ENCODE data around the gene PHACTR4. TPM values are rescaled to one million over a fixed set of nuclear protein-coding genes. Genes with fewer than 3 reads are reported as not detected.

PHACTR4 gene
- total RNA-seq (10 to 100 TPM; 13.6 to 30.5 (median 19.0) TPM), polyA plus RNA-seq (10 to 100 TPM; 15.9 to 28.8 TPM)
- long read RNA-seq, donor 1, full-length matches to known transcripts = 1 of 6 reads
- long read RNA-seq, donor 1, partial matches to known transcripts = 1 of 6 reads
- long read RNA-seq, donor 1, other reads (novel, unspliced or antisense) = 4 of 6 reads
- long read RNA-seq, donor 2, partial matches to known transcripts = 6 of 11 reads
- long read RNA-seq, donor 2, other reads (novel, unspliced or antisense) = 4 of 11 reads
- long read RNA-seq, donor 3, full-length matches to known transcripts = 1 of 4 reads
- long read RNA-seq, donor 3, partial matches to known transcripts = 1 of 4 reads
- long read RNA-seq, donor 3, other reads (novel, unspliced or antisense) = 2 of 4 reads

DNA sequence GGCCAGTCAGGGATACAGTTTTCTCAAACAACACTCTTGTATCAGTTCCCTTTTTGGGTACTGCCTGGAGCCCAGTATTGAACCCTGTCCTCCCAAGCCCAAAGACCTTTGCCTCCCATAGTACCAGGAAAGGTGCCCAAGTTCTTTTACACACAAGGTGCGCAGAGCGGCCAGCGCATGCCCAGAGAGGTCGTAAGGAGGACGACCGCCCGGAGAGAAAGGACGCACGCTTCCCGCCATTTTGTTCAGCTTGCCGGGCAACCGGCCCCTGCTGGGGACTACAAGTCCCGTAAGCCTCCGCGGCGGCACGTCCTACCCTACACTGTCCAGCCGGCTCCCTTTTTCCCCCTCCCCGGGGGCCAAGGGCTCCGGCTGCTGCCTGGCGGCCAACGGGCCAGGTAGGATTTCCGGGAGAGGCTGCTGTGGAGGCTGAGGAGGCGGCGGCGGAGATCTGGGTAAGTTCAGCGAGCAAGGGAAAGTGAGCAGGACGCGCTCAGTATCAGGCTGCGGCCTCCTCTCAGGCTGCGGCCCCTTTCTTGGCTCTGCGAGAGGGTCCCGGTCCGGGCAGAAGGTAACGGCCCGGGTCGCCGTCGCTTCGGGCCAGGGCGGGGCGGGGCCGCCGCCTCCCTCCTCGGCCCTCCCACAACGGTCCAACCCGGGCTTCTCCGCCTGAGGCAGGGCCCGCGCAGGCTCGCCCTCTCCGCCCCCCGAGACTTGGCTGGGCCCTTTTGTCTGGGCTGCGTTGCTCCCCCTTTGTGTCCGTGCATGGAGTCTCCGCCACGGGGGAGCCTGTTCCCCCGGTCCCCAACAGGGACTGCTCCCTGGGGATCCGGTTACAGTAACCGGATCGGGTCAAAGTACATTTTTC, at the start of gene PHACTR4:
TSS of gene PHACTR4 (plus strand) at position 370 of the 868 bp plus-strand sequence. CDS start 37,708 bp downstream, outside the sequence.
- peak within 1 kb of the TSS; percentile 48 to 98 (median 81) for H3K4me3 ChIP-seq
- intact Hi-C loops (cut with DNase I) = loop anchor here in 3 of 10 donors (2.0 to 10.0 kb wide), 3 partner anchors 121 to 505 kb away; no protein-coding TSS in a partner anchor
- no peaks in the 10 kb centered on the region for H3K27me3 ChIP-seq
- H3K4me1 ChIP-seq = peaks cover 0 to 35% (median 15%) of the 10 kb centered on the region in 12 donors
- TF ChIP-seq POLR2A (IDR thresholded peaks at IDR 0.05) = peak in 1 of 2 donors; percentile 89
- TF ChIP-seq, protein P1, sequence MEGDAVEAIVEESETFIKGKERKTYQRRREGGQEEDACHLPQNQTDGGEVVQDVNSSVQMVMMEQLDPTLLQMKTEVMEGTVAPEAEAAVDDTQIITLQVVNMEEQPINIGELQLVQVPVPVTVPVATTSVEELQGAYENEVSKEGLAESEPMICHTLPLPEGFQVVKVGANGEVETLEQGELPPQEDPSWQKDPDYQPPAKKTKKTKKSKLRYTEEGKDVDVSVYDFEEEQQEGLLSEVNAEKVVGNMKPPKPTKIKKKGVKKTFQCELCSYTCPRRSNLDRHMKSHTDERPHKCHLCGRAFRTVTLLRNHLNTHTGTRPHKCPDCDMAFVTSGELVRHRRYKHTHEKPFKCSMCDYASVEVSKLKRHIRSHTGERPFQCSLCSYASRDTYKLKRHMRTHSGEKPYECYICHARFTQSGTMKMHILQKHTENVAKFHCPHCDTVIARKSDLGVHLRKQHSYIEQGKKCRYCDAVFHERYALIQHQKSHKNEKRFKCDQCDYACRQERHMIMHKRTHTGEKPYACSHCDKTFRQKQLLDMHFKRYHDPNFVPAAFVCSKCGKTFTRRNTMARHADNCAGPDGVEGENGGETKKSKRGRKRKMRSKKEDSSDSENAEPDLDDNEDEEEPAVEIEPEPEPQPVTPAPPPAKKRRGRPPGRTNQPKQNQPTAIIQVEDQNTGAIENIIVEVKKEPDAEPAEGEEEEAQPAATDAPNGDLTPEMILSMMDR (IDR thresholded peaks at IDR 0.05) = no peak
- ATAC-seq (peak; percentile 97 to 99 (median 98)), DNase-seq (peak; percentile 93 to 96 (median 96))
- WGBS, 4 donors = 0 to 1% (median 0%) methylated on average over 23 to 61 of the region's 61 CpGs
- H3K36me3 ChIP-seq = no peaks in the 10 kb centered on the region
- H3K27ac ChIP-seq = peak within 1 kb of the TSS; percentile 59 to 99 (median 94)
- no peaks in the 10 kb centered on the region for H3K9me3 ChIP-seq

GRCh38 chr1:28322194-28322593, 47.3 kb upstream of the PHACTR4 start:
- Histone ChIP-seq H3K36me3 (no peaks in the 10 kb centered on the region), H3K4me1 (peaks cover 0 to 9% (median 0%) of the 10 kb centered on the region in 12 donors), H3K9me3 (no peaks in the 10 kb centered on the region), H3K27me3 (peaks cover 0 to 9% (median 0%) of the 10 kb centered on the region in 9 donors), H3K4me3 (no peak overlapping the region), H3K27ac (no peak overlapping the region)
- intact Hi-C loops (cut with DNase I) = loop anchor here in 1 of 10 donors (10.0 kb wide), 1 partner anchor 67 kb away; the partner anchor contains the start of gene SESN2
- DNase-seq (no peak), ATAC-seq (no peak)
- 66 to 78% (median 73%) methylated on average over 3 of the region's 3 CpGs for WGBS, 4 donors
- TF ChIP-seq, protein P1 (IDR thresholded peaks at IDR 0.05) = no peak
- no peak for TF ChIP-seq POLR2A (IDR thresholded peaks at IDR 0.05)

DNA sequence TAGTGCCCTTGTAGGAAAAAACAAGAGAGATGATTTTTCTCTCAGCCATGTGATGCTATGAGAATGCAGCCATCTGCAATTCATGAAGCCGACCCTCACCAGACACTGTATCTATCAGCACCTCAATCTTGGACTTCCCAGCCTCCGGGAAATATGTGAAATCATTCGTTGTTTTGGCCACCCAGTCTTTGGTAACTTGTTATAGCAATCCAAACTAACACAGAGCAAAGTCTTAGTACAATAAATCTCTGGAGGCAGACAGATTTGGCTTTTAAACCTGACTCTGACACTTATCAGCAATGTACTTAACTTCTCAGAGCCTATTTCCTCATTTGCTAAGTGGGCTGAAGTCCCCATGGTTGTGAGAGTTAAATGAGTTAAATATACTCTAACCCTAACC, 45.8 kb upstream of the PHACTR4 start:
- no peak for ATAC-seq
- Histone ChIP-seq H3K27ac (no peak overlapping the region), H3K4me3 (no peak overlapping the region), H3K36me3 (no peaks in the 10 kb centered on the region), H3K9me3 (no peaks in the 10 kb centered on the region), H3K4me1 (peaks cover 0 to 21% (median 5%) of the 10 kb centered on the region in 12 donors), H3K27me3 (peaks cover 0 to 3% (median 0%) of the 10 kb centered on the region in 9 donors)
- WGBS, 4 donors = 34 to 63% (median 54%) methylated on average over 3 of the region's 3 CpGs
- intact Hi-C loops (cut with DNase I) = loop anchor here in 1 of 10 donors (10.0 kb wide), 1 partner anchor 69 kb away; the partner anchor contains the start of gene SESN2
- TF ChIP-seq, protein P1 (IDR thresholded peaks at IDR 0.05) = no peak
- TF ChIP-seq POLR2A (IDR thresholded peaks at IDR 0.05) = no peak
- DNase-seq = no peak
